PFSK-1 (cell line): ENCODE data around the gene PREX1.

ENCODE experiments used
- FOXP2 ChIP-seq: optimal IDR thresholded peaks from 2 replicates; pipeline ENCODE3; 2011; ENCODE audit warnings: borderline replicate concordance, control low read depth, inconsistent platforms; ENCODE audit not compliant: insufficient read depth; ENCODE audit errors: extremely low read length, extremely low read depth
- POLR2AphosphoS5 ChIP-seq: IDR thresholded peaks from 2 replicates; pipeline ENCODE4 v1.6.1; 2012; ENCODE audit warnings: low read depth, mild to moderate bottlenecking, control low read depth, low read length, moderate library complexity
- SIN3A ChIP-seq: IDR thresholded peaks from 2 replicates; pipeline ENCODE4 v1.6.1; 2012; ENCODE audit warnings: mild to moderate bottlenecking, low read length, moderate library complexity, borderline replicate concordance; ENCODE audit not compliant: insufficient read depth
- TAF1 ChIP-seq: IDR thresholded peaks from 2 replicates; pipeline ENCODE4 v1.6.1; 2012; ENCODE audit warnings: low read length, control low read depth, borderline replicate concordance; ENCODE audit not compliant: insufficient read depth
- TF ChIP-seq, protein P1 (sequence below), 2 experiments: IDR thresholded peaks; 2 replicates each; pipeline versions ENCODE4 v1.6.1 to v1.8.0; 2011 to 2012; ENCODE audit warnings: low read depth in 2 of 2, low read length in 2 of 2, control low read depth in 1 of 2, inconsistent platforms in 1 of 2, mild to moderate bottlenecking in 1 of 2, moderate library complexity in 1 of 2; ENCODE audit not compliant: insufficient read depth in 1 of 2

The PREX1 gene

DNA sequence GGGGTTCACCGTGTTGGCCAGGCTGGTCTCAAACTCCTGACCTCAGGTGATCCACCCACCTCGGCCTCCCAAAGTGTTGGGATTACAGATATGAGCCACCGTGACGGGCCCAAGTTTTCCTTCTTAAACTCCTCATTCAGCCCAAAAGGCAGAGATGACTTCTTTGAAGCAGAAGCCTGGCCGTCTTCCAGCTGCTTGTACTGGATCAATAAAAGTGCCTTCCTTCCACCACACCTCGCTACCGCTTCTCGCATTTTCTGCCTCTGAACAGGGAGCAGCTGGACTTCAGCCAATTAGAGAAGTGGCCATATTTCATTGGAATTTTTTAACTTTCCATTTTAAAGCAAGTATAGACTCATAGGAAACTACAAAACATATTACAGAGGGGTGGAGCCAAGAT, 241.1 kb downstream of the PREX1 start:
- no peak for TF ChIP-seq TAF1
- no peak for TF ChIP-seq SIN3A
- TF ChIP-seq, protein P1, sequence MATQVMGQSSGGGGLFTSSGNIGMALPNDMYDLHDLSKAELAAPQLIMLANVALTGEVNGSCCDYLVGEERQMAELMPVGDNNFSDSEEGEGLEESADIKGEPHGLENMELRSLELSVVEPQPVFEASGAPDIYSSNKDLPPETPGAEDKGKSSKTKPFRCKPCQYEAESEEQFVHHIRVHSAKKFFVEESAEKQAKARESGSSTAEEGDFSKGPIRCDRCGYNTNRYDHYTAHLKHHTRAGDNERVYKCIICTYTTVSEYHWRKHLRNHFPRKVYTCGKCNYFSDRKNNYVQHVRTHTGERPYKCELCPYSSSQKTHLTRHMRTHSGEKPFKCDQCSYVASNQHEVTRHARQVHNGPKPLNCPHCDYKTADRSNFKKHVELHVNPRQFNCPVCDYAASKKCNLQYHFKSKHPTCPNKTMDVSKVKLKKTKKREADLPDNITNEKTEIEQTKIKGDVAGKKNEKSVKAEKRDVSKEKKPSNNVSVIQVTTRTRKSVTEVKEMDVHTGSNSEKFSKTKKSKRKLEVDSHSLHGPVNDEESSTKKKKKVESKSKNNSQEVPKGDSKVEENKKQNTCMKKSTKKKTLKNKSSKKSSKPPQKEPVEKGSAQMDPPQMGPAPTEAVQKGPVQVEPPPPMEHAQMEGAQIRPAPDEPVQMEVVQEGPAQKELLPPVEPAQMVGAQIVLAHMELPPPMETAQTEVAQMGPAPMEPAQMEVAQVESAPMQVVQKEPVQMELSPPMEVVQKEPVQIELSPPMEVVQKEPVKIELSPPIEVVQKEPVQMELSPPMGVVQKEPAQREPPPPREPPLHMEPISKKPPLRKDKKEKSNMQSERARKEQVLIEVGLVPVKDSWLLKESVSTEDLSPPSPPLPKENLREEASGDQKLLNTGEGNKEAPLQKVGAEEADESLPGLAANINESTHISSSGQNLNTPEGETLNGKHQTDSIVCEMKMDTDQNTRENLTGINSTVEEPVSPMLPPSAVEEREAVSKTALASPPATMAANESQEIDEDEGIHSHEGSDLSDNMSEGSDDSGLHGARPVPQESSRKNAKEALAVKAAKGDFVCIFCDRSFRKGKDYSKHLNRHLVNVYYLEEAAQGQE (IDR thresholded peaks at IDR 0.05; ENCODE audit: insufficient read depth in 1 of 2, low read depth in 2 of 2, low read length in 2 of 2), result no peak
- TF ChIP-seq FOXP2, result no peak
- TF ChIP-seq POLR2AphosphoS5, result no peak

DNA sequence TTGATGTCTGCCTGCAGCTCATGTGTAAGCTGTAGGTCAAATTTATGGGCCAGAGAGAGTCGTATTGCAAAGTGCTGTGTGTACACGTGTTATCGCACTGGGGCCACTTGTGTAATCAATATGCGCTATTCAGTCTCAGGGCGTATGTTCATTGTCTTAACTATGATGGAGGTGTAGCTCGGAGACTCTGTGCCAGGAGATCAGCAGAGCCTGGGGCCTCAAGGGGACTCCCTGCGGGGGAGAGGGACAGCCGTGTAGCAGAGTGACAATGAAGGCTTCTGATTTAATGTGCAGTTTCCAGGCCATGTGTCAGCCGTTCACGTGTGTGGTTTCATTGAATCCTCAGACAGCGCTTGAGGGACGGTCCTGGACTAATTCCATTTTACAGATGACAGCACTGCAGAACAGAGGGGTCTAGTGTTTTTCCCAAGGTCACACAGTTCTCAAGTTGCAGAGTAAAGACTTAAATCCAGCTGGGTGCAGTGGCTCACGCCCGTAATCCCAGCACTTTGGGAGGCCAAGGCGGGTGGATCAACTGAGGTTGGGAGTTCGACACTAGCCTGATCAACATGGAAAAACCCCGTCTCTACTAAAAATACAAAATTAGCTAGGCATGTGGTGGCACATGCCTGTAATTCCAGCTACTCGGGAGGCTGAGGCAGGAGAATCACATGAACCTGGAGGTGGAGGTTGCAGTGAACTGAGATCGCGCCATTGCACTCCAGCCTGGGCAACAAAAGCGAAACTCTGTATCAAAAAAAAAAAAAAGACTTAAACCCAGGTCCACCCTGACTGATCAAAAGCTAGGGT, 242.5 kb downstream of the PREX1 start:
- TF ChIP-seq POLR2AphosphoS5 (no peak), FOXP2 (no peak), SIN3A (no peak), TAF1 (no peak)
- TF ChIP-seq, protein P1 (IDR thresholded peaks at IDR 0.05; ENCODE audit: insufficient read depth in 1 of 2, low read depth in 2 of 2, low read length in 2 of 2), result no peak

DNA sequence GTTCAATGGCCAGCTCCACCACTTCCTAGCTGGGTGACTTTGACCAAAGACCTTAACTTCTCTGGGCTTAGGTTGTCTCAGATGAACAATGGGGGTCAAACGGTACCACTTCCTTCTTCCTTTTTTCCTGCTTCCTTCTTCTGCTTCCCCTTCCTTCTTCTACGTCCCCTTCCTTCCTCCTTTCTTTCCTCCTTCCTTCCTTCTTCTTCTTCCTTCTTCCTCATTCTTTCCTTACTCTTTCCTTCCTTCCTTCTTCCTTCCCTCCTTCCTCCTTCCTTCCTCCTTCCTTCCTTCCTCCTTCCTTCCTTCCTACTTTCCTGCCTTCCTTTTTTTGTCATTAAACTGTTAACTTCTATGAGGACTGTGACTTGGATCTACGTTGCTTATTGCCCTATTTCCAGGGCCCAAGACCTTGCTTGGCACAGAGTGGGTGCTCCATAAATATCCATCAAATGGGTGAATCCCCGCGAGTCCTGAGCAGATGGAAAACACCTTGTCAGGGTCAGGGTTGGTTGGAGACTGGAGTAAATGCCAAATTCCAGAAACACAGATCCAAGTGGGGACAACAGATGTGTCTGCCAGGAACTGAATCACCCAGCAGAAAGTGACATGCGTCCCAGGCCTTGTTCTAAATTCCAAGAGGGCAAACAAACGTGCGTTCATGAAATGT, 243.3 kb downstream of the PREX1 start:
- TF ChIP-seq SIN3A (no peak), POLR2AphosphoS5 (no peak), TAF1 (no peak), FOXP2 (no peak)
- TF ChIP-seq, protein P1 (IDR thresholded peaks at IDR 0.05; ENCODE audit: insufficient read depth in 1 of 2, low read depth in 2 of 2, low read length in 2 of 2), result no peak

DNA sequence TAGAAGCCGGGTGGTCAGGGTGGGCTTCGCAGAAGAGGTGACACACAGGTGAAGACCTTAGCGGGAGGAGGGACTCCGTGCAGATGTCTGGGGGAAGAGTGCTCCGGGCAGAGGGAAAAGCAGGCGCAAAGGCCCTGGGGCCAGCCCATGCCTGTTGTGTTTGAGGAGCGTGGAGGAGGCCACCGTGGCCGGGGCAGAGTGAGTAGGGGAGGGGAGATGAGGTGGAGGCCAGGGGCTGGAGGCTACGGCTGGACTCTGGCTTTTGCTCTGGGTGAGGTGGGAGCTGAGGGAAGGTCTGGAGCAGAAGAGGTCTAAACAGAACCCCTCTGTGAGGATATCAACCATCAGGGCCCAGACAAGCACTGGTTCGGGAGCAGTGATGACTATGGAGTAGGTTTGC, 244.0 kb downstream of the PREX1 start:
- TF ChIP-seq FOXP2, result no peak
- no peak for TF ChIP-seq POLR2AphosphoS5
- TF ChIP-seq TAF1, result no peak
- TF ChIP-seq, protein P1 (IDR thresholded peaks at IDR 0.05; ENCODE audit: insufficient read depth in 1 of 2, low read depth in 2 of 2, low read length in 2 of 2), result no peak
- TF ChIP-seq SIN3A, result no peak
